Jurkat, Clone E6-1 (cell line): ENCODE data around the gene ARSB. TPM values are rescaled to one million over a fixed set of nuclear protein-coding genes. Genes with fewer than 3 reads are reported as not detected.

Source experiments
- DNase-seq: peaks from one replicate; pipeline ENCODE4 v3.0.0-alpha.2; 2011; ENCODE audit warnings: low read depth, low spot score
- H3K4me3 ChIP-seq: 2 replicates; pipeline ENCODE4 v1.5.1; 2011; ENCODE audit warnings: mild to moderate bottlenecking, low read length, control low read depth, moderate library complexity
- polyA plus RNA-seq: library from polyadenylated mRNA; unstranded; fragments of >200 nt; gene quantifications from one replicate; pipeline ENCODE4 v1.2.1, GENCODE V29; 2012; ENCODE audit warnings: missing spikeins; ENCODE audit not compliant: insufficient read length, insufficient read depth

ARSB gene
- 1.8 TPM for polyA plus RNA-seq

DNA sequence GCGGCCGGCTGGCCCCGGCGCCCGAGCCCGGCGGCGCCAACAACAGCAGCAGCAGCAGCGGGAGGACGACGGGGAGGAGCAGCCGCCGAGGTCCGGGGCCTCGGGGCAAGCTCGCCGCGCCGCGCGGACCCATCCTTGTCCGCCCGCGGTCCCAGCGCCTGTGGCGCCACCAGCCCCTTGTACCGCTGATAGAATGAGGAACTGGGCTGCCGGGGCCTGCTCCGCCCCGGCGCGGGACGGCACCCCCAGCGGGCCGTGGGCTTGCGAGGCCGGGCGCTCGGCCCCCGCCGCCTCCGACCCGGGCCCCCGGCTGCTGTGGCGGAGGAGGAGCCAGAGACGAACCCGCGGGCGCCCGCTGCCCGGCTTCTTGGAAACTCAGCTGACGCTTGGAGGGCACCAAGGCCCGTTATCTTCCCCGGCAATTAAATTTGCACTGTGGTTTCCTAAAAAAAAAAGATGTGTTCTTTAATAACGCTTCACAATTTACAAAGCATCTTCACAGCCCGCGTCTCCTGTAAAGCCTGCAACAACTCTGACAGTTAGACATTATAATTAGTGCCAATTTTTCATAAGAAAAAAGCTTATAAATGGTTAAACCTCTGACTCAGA is at the start of gene ARSB:
ARSB (minus strand) TSS at position 195 of the 609 bp plus-strand sequence; CDS start at position 133, 62 bp downstream.
- DNase-seq: peak; percentile 22
- peak within 1 kb of the TSS; percentile 63 for H3K4me3 ChIP-seq

DNA sequence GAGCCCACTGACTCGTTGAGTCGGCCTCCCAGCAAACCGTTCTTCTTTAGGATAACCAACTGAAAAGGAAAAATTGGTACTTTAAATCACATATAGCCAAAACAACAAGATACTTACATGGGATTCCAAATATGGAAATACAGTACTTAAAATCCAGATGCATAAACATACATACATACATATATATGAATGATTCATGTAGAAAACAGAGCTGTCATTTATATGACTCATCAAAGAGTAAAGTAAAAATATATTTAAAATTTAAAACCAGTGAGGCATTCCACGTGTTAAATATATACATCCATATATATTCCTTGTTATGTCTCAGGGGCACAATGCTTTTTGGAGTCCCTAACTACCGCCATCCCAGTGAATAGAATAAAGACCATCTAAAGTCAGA is 47.7 kb upstream of the ARSB start:
- no peak overlapping the region for H3K4me3 ChIP-seq
- no peak for DNase-seq

DNA sequence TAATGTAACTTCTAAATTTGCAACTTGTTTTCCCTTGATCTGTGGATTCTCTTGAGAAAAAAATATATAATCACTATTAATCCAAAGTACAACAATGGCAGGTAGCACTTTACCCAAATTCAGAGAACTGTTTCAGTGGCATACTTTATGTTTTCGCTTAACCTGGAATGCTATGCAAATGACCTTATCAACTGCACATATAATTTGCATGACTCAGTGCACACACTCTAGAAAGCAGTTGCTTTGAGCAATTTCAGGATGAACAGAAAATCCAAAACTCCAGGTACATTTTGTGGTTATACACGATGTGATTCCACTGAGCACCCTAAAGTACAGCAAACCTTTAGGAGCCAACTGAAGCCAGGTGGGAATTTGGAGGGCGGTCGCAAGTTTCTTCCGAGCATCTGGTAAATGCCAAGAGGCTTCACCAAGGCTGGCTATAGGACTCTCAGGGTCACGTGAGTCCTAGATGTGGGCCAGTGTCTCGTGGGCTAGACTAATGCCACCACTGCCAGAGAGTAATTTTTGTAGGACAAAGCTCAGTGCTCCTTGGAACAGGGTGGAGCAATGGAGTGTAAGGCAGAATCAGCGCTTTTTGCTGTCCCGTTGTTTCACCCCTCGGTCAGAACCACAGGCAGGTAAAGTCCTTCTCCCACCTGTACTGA is 47.1 kb upstream of the ARSB start:
- no peak for DNase-seq
- no peak overlapping the region for H3K4me3 ChIP-seq

DNA sequence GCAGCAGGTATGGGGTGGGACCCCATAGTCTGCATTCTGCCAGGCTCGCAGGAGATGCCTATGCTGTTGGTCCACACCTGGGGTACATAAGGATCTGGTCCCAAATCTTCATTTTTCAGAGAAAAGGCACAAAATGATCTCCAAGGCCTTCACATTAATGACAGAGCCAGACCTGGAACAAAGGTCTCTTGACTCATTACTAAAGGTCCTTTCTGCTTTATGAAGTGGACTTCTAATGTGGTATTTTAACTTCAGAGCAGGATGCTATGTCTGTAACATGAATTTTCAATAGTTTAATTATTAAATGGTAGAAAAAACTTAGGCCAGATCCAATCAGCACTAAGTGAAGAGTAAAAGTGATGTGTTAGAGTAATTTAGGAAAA is 46.4 kb upstream of the ARSB start:
- H3K4me3 ChIP-seq: no peak overlapping the region
- DNase-seq: no peak

DNA sequence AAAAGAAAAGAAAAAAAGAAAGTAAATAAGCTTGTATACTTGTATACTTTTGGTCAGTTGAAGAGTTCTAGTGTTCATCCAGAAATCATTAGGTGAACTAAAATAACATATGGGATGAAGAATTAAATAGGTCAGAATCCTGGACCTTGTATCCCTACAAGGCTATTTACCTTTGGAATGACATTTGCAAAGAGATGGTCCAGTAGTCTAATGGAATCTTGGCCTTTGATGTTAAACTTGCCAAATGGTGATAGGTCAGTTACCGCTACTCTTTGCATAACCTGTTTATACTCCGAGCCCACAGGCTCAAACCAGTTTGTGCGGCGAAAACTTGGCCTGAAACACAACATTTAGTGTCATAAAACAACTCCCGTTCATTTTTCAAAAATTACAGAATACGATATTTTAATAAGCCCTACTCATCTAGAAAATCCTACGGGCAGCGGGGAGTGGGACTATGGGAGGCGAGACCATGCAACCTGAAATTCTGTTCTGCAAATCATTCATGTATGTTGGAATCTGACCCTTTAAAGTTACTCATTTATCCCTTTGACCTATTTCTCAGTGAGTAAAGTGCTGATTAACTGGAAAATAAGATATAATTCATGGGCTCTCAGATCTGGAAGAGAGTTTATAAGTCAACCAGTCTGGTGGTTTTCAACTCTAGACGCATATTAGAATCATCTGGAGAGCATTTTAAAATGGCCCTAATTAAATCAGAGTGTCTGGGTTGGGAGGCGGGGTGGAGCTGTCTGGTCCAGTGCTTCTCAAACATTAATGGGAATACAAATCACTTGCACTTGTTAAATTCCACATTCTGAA is 45.8 kb upstream of the ARSB start:
- H3K4me3 ChIP-seq: no peak overlapping the region
- DNase-seq: no peak

DNA sequence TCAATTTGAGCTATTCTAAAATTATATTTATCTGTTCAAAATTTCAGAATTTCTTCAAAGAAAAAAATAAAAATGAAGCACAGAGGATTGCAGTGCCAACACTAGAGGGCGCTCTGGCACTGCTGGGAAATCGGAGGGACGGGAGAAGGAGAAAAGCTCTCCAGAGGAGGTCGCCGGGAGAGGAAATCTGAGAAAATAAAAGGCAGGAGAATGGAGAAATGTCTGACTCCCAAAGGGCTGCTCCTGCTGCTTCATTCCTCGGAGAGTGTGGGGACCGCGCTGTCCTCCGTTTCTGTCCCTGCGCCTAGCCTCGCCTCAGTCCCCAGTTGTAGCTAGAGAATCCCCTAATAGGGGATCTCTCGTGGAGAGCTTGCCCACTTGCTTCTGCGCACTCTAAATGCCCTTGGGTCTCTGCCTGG is 40.0 kb upstream of the ARSB start:
- no peak overlapping the region for H3K4me3 ChIP-seq
- peak; percentile 32 for DNase-seq

DNA sequence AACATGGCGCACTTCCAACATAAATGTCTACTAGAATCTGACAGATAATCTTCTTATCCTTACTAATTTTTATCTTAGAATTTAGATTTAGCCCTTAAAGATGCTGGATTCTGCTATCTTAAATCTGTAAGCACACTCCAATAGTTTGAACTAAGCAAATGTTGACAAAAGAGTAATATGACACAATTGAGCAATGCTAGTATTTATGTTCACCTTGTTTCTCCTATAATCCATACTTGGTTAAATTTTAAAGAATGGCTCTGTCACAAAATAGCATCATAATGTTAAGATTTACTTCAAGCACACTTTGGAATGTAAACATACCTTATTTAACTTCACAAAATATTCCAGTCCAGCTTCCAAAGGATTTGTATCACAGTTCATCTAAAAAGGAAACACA is 38.8 kb upstream of the ARSB start:
- DNase-seq: no peak
- H3K4me3 ChIP-seq: no peak overlapping the region

DNA sequence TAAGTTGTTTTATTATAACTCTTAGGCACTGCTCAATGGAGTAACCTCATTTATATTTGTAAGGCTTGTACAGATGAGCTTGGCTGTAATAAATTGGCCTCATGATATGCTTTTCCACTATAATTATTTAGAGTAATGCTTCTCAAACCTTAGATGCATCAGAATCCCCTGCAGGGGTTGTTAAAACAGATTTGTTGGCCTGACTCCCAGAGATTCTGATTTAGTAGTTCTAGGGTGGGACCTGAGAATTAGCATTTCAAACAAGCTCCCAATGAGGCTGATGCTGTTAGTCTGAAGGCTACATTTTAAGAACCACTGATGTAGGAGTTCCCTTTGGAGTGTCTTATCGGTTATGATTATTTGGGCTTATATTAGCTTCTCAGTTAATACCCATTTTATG is 38.2 kb upstream of the ARSB start:
- H3K4me3 ChIP-seq: no peak overlapping the region
- no peak for DNase-seq

DNA sequence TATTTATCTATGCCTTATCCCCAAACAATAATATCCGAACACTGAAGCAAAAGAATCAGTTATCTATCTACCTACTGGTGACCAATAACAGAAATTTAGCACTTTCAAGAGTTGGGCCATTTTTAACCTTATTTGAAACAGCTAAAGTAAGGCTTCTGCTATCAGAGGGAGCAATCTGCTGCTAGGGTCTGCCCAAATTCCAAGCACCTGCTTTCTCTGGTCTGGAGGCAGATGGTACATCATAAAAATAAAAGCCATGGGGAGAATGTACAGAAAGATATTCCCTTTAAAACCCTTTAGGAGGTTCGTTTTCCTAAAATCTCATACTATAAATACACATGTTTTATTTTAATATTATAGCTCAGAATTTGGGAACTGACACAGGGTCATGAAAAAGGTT is 37.7 kb upstream of the ARSB start:
- DNase-seq: no peak
- no peak overlapping the region for H3K4me3 ChIP-seq

DNA sequence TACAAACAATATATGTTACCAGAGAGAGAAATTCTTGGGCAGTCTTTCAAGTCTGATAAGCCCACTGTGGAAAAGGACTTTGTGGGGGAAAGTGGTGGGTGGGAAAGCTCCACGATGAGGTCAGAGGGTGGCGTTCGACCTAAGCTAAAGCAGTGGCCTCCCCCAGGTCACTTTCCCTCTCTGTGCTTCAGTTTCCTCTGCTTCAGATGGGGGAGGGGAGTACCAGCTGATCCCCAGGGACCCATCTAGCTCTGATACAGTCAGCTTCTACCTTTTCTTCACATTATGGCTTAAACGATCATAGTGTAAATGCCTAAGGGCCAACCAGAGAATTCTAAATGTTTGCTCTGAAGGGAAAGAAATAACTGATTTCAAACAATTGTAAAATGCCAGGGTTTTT is 36.6 kb upstream of the ARSB start:
- H3K4me3 ChIP-seq: no peak overlapping the region
- no peak for DNase-seq

DNA sequence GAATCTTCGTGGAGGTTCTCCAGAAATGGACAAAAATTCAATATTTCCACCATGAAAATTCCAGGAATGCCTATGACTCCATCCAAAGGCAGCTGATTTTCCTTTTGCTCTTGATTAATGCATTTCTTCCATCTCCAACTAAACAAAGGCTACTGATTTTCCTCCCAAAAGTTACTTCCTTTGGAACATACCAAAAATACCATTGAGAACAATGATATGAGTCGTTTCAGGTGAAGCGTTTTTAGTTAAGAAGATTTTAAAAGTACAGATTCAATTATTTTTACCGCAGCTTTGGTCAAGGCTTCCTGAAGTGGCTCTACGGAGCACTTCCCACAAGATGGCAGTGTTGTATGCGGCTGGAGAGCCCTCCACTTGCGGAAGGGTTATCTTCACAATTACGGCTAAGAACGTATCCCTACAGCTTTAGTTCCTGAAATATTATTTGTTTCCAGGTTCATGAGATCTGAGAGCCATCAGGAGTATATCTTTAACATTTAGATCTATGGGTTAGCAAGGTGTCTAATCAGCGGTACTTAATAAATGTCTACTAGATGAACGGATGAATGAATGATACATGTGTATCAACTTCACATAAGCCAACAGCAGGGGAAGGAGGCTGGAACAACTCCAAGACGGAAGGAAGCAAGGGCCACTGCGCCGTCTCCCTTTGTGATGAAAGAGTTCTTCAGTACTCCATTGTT is 35.9 kb upstream of the ARSB start:
- no peak overlapping the region for H3K4me3 ChIP-seq
- DNase-seq: peak; percentile 12

DNA sequence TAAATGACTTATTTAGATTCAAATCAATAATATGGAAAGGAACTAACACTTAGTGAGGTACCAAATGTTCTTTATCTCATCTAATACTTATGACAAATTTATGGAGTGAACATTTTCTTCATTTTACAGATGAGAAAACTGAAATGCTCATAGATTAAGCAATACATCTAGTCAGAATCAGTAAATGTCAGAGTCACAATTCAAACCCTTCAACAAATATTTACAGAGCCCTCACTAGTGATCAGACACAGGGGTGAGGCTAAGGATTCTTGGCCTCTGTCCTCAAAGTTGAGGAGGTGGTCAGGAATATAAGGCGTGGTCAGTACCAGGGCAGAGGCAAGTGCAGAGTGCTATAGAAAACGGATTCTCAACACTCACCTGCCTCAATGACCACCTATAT is 29.5 kb upstream of the ARSB start:
- no peak for DNase-seq

DNA sequence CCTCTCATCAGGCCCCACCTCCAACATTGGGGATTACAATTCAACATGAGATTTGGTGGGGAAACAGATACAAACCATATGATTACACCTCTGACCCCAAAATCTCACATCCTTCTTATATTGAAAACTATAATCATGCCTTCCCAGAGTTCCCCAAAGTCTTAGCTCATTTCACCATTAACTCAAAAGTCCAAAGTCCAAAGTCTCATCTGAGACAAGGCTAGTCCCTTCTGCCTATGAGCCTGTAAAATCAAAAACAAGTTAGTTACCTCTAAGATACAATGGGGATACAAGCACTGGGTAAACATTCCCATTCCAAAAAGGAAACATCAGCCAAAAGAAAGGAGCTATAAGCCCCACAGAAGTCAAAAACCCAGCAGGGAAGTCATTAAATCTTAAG is 26.8 kb upstream of the ARSB start:
- no peak overlapping the region for H3K4me3 ChIP-seq
- no peak for DNase-seq

More for the DNA sequence above, 29.5 kb upstream of the ARSB start:
- H3K4me3 ChIP-seq: no peak overlapping the region

DNA sequence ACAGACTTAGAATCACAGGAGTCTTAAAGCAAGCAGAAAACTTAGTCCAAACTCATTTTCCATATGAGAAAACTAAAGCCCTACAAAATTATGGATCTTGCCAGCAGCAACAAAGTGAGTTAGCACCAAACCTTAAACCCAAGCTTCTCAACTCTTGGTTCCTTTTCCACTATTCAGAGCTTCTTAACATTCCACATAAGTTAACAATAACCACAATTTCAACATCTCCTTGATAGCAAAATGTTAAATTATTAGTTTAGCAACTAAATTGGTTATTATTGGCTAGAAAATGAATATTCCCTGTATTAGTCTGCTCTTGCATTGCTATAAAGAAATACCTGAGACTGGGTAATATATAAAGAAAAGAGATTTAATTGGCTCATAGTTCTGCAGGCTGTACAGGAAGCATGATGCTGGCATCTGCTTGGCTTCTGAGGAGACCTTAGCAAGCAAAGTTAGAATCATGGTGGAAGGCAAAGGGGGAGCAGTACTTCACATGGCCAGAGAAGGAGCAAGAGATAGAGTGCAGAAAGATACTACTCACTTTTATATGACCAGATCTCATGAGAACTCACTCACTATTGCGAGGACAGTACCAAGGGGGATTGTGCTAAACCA is 26.2 kb upstream of the ARSB start:
- peak; percentile 4 for DNase-seq
- H3K4me3 ChIP-seq: no peak overlapping the region

DNA sequence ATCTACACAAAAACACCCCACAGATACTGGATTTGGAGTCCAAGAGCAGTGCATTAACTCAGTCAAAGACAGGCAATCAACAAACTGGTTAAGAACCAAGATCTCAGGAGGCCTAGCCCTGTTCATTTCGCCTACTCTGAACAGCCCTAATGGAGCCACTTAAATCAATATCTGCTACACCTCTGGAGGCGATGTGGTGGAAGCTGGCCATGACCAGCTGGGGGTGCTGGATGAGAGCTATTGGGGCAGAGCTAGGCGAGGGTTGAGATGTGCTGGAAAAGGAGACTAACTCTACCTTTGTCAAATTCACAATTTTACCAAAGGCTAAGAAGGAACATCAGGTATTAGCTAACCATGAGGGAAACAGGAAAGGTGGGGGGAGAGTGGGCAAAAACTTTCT is 23.3 kb upstream of the ARSB start:
- no peak for DNase-seq
- H3K4me3 ChIP-seq: no peak overlapping the region

DNA sequence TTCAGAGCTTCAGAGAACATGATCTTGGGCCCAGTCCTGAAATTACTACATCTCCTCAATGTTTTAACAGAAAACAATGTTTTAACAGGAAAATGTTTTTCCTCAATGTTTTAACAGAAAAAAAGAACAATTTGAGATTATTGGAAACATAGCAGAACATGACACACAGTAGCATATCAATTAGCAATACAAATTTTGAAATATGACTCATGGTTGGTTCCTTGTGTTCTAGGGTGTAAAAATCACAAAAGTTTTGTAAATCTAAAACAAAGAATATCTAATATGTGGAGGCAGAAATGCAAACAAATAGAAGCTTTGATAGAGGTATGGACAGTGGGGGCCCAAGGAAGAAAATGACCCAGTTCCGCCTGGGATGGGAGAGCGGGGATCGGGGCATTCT is 22.8 kb upstream of the ARSB start:
- DNase-seq: no peak

DNA sequence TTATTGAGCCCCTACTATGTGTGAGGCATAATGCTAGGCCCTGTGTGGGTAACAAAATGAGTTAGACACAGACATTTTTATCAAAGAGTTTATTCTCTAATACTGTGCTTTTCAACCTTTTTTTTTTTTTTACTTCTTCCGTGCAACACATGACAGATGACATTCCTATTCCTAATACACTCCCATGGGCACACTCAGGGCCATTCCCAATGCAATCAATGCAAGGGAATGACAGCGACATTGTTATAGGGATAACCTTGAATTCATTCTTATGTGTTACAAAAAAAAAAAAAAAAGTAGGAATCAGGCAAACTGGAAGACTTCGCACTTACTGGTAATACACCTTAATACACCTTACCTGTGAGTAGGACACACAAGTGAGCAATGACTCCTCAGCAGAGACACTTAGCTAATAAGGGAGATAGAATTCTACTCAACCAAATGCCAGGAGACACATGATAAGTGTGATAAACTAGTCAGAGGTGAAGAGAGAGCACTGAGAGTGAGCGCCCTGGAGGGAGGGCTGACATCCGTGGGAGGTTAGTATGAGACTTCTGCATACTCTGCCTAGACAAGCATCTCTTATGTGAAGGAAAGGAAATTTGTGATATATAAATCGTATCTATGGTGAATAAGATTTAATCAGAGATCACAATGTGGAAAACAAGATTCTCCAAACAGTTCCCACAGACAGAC is 21.0 kb upstream of the ARSB start:
- H3K4me3 ChIP-seq: no peak overlapping the region
- DNase-seq: no peak

More for the DNA sequence above, 22.8 kb upstream of the ARSB start:
- H3K4me3 ChIP-seq: no peak overlapping the region

DNA sequence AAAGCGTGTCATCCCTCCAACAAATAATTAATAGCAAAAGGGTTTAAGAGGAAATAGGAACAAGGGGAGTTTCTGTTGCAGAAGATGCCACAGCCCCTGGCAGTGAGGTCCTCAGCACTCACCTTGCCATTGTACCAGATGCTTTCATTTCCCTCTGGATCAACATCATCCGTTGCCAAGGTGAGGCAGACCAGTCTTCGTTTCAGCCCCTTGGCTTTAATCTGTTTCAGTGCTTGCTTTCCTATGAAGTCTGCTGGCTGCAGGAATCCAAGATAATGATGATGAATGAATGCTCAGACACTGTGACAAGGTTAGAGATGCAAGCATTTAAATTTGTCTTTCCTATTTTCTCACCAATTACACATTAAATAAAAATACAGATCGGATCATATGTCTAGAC is 20.0 kb upstream of the ARSB start:
- DNase-seq: no peak
- no peak overlapping the region for H3K4me3 ChIP-seq

DNA sequence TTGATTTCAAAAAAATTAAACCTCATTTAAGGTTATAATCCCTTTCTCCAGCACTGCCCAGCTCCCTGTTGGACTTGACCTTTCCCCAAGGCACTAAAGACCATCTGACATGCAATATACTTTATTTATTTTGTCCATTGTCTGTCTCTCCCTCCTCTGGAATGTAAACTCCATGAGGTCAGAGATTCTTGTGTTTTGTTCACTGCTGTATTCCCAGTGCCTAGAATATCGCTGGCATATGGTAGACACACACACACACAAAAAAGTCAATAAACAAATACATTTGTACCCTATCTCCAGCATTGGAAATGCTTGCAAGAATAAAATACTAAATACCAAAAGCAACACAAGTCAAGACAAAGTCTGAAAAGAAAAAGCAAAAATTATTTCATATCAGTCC is 17.3 kb upstream of the ARSB start:
- no peak for DNase-seq
- no peak overlapping the region for H3K4me3 ChIP-seq
